ENCODE data around the gene ISCU. TPM values are rescaled to one million over a fixed set of nuclear protein-coding genes. Genes with fewer than 3 reads are reported as not detected.
A peak's percentile ranks its signal among the peaks of the same experiment; 100 is the strongest.

The ISCU gene
- total RNA-seq, 1 donor from 2014 or later, result 78.9 TPM

DNA sequence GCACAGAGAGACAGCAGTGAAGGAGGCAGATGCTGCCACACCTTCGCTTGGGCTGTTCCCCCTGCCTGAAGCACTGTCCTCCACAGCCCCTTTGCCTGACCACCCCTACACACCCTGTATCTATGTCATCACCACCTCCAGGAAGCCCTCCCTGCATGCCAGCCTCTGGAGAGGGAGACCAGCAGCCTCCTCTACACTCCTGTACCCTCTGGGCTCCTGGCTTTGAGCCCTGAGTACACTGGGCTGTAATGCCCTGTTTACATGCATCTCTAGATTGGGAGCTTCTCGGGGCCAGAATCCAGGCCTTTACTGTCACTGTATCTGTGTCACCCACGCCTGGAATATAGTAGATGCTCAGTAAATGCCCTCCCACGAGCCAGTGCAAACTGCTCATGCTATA lies 41.3 kb downstream of the ISCU start:
- TF ChIP-seq EZH2phosphoT487 (IDR thresholded peaks at IDR 0.05) (no peak), EZH2 (IDR thresholded peaks at IDR 0.05) (no peak)
- TF ChIP-seq, protein P1, sequence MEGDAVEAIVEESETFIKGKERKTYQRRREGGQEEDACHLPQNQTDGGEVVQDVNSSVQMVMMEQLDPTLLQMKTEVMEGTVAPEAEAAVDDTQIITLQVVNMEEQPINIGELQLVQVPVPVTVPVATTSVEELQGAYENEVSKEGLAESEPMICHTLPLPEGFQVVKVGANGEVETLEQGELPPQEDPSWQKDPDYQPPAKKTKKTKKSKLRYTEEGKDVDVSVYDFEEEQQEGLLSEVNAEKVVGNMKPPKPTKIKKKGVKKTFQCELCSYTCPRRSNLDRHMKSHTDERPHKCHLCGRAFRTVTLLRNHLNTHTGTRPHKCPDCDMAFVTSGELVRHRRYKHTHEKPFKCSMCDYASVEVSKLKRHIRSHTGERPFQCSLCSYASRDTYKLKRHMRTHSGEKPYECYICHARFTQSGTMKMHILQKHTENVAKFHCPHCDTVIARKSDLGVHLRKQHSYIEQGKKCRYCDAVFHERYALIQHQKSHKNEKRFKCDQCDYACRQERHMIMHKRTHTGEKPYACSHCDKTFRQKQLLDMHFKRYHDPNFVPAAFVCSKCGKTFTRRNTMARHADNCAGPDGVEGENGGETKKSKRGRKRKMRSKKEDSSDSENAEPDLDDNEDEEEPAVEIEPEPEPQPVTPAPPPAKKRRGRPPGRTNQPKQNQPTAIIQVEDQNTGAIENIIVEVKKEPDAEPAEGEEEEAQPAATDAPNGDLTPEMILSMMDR (IDR thresholded peaks at IDR 0.05), result no peak
- Mint-ChIP-seq H3K9me3 (no peaks in the 10 kb centered on the region), H3K36me3 (no peaks in the 10 kb centered on the region), H3K27me3 (ENCODE audit: insufficient read depth, low read depth) (peaks cover 30% of the 10 kb centered on the region), H3K27ac (no peak overlapping the region), H3K4me3 (no peak overlapping the region), H3K4me1 (peaks cover 17% of the 10 kb centered on the region)
- no peaks in the 10 kb centered on the region for H3K79me2 ChIP-seq (ENCODE audit: low read depth)
- no peaks in the 10 kb centered on the region for H4K20me1 ChIP-seq (ENCODE audit: low read depth)
- no peaks in the 10 kb centered on the region for H3K4me1 ChIP-seq
- peaks cover 26% of the 10 kb centered on the region for H3F3A ChIP-seq (ENCODE audit: low read depth)
- H3K36me3 ChIP-seq, result no peaks in the 10 kb centered on the region
- H3K27me3 ChIP-seq, result no peaks in the 10 kb centered on the region
- H3K4me2 ChIP-seq, result no peak overlapping the region
- H2AFZ ChIP-seq (replicated peaks), result no peak overlapping the region
- H3K9me3 ChIP-seq (ENCODE audit: low read depth), result no peaks in the 10 kb centered on the region
- H3K4me3 ChIP-seq, result no peak overlapping the region
- no peak overlapping the region for H3K9ac ChIP-seq
- H3K27ac ChIP-seq, result no peak overlapping the region
- no peak for DNase-seq (ENCODE audit: low spot score)

DNA sequence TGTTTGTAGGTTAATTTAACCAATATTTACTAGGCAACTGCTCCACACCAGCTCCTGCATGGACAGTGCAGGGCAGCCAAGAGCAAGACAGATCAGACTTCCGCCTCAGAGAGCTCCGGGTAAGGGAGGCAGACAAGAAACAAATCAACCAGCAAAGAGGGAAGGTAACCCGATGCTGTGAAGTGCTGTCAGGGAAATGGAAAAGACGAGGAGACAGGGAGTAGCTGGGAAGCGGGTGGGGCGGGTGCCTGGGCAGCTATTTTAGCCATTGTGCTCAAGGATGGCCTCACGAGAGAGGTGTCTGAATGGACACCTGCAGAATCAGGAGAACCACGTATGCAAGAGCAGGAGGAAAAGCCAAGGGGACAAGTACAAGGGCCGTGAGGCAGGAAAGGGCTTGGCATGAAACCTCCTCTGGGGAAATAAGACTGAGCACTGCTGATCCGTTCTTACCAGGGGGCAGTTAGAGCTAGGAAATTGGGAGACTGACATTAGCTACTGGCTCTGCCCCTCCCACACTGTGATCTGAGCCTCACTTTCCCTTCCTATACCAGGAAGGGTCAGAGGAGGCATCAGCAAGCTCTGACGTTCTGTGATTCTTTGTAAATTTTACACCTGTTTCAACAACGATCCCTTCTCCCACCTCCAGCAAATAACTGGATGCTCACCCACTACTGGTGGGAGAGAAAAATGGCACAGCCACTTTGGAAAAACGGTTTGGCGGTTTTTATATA lies 42.0 kb downstream of the ISCU start:
- H3K9me3 ChIP-seq (ENCODE audit: low read depth), result no peaks in the 10 kb centered on the region
- no peak for TF ChIP-seq EZH2 (IDR thresholded peaks at IDR 0.05)
- no peak for TF ChIP-seq EZH2phosphoT487 (IDR thresholded peaks at IDR 0.05)
- TF ChIP-seq, protein P1 (IDR thresholded peaks at IDR 0.05), result no peak
- H4K20me1 ChIP-seq (ENCODE audit: low read depth), result no peaks in the 10 kb centered on the region
- H3K79me2 ChIP-seq (ENCODE audit: low read depth), result no peaks in the 10 kb centered on the region
- Mint-ChIP-seq H3K27me3 (ENCODE audit: insufficient read depth, low read depth) (peaks cover 25% of the 10 kb centered on the region), H3K4me1 (peaks cover 17% of the 10 kb centered on the region), H3K4me3 (no peak overlapping the region), H3K36me3 (no peaks in the 10 kb centered on the region), H3K27ac (peak overlapping the region; percentile 20), H3K9me3 (no peaks in the 10 kb centered on the region)
- H3K27me3 ChIP-seq, result no peaks in the 10 kb centered on the region
- DNase-seq (ENCODE audit: low spot score), result peak; percentile 22
- H3K27ac ChIP-seq, result peak overlapping the region; percentile 38
- peak overlapping the region; percentile 27 for H2AFZ ChIP-seq (replicated peaks)
- H3K36me3 ChIP-seq, result no peaks in the 10 kb centered on the region
- no peaks in the 10 kb centered on the region for H3K4me1 ChIP-seq
- H3F3A ChIP-seq (ENCODE audit: low read depth), result peaks cover 21% of the 10 kb centered on the region
- no peak overlapping the region for H3K9ac ChIP-seq
- H3K4me3 ChIP-seq, result no peak overlapping the region
- H3K4me2 ChIP-seq, result peak overlapping the region; percentile 0

DNA sequence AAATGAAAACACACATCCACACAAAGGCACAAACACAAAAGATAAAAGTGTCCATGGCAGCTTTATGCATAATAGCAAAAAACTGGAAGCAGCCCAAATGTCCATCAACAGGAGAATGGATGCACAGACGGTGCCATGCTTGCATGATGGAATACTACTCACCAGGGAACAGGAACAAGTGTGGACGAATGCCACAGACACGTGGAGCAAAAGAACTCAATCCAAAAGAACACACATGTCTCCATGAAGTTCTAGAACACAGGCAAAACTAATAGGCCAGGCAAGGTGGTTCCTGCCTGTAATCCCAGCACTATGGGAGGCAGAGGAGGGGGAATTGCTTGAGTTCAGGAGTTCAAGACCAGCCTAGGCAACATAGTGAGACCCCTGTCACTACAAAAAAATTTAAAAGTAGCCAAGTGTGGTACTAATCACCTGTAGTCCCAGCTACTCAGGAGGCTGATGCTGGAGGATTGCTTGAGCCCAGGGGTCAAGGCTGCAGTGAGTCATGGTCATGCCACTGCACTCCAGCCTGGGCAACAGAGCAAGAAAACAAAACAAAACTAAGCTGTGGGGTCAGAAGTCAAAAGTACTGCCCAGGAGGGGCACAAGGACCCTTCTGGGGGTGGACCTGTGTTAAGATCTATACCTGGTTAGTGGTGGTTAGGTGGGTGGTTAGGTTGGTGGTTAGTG lies 42.7 kb downstream of the ISCU start:
- no peaks in the 10 kb centered on the region for H3K9me3 ChIP-seq (ENCODE audit: low read depth)
- H3K4me1 ChIP-seq, result no peaks in the 10 kb centered on the region
- H3K9ac ChIP-seq, result no peak overlapping the region
- H3K36me3 Mint-ChIP-seq, result no peaks in the 10 kb centered on the region
- no peaks in the 10 kb centered on the region for H3K9me3 Mint-ChIP-seq
- no peaks in the 10 kb centered on the region for H3K36me3 ChIP-seq
- H3K27me3 ChIP-seq, result no peaks in the 10 kb centered on the region
- no peak overlapping the region for H2AFZ ChIP-seq (replicated peaks)
- no peak overlapping the region for H3K4me2 ChIP-seq
- H4K20me1 ChIP-seq (ENCODE audit: low read depth), result no peaks in the 10 kb centered on the region
- TF ChIP-seq EZH2 (IDR thresholded peaks at IDR 0.05), result no peak
- no peak for TF ChIP-seq EZH2phosphoT487 (IDR thresholded peaks at IDR 0.05)
- TF ChIP-seq, protein P1 (IDR thresholded peaks at IDR 0.05), result no peak
- H3K4me3 Mint-ChIP-seq, result peak overlapping the region; percentile 36
- H3K4me1 Mint-ChIP-seq, result peaks cover 17% of the 10 kb centered on the region
- H3K27ac Mint-ChIP-seq, result peak overlapping the region; percentile 45
- DNase-seq (ENCODE audit: low spot score), result no peak
- H3K4me3 ChIP-seq, result no peak overlapping the region
- no peak overlapping the region for H3K27ac ChIP-seq
- peaks cover 24% of the 10 kb centered on the region for H3K27me3 Mint-ChIP-seq (ENCODE audit: insufficient read depth, low read depth)
- H3K79me2 ChIP-seq (ENCODE audit: low read depth), result no peaks in the 10 kb centered on the region
- peaks cover 20% of the 10 kb centered on the region for H3F3A ChIP-seq (ENCODE audit: low read depth)

All from neural progenitor cell (in vitro differentiated cells).